NCI-H1694 (cell line): Measurements from ENCODE around the gene ATP1A4.
"Not testable (repeated sequence)": the region's sequence is repeated elsewhere in the genome, so short reads cannot be mapped to it uniquely, and the experiment has no call there.

ENCODE experiments used
- DNase-seq: peaks from one replicate; lab custom pipeline; 2025; lab: John Stamatoyannopoulos, UW

ATP1A4 gene

DNA sequence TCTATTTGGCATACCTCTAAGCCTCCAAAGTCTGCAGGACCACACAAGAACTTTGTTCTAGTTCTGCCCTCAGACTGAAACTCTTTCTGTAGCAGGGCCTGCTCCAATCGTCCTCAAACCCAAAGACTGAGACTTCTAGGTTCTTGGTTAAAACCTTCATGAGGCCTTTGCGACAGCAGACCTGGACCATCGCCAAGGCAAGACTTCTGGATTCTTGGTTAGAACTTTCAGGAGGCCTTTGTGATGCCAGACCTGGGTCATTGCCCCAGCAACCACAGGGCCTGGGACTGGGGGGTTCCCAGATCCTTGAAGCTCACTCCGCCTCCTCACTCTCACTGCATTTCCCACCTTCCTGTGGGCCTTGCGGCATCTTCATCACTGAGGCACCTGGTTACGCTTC lies at the start of gene ATP1A4:
Gene ATP1A4 (plus strand): TSS at position 301 of the 400 bp plus-strand sequence. CDS start 438 bp downstream, outside the sequence.
- no peak for DNase-seq

DNA sequence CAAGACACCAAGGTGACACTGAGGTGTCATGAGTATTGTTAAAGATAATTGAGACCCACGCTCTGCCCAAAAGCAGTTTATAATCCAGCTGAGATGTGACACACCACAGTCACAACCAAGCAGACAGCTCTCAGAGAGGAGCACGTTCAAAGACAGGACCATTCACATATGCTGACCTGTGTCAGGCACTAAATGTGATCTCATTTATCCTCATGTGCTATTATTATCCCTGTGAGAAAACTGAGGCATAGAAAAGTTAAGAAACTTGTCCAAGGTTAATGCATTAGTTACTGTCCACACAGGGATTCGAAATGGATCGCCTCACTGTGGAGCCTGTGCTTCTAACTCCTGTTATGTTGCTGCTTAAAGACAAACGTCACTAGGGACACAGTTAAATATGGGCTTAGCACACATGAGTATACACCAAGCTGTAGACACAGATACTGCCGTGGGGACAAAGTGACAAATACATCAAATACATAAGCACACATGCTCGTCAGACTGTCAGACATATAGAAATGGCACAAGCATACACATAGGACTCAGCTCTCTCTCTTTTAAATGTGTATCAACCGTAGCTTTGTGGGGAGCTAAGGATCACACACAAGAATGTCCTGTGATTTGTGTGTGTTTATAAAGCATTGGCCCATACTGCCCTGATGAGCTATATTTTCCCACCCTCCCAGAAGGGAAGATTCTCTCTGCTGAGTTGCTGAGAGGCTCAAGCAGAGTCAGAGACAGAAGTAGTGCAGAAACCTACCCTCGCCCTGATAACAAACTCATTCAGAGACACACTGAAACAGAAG lies 49.5 kb upstream of the ATP1A4 start:
- DNase-seq = no peak

DNA sequence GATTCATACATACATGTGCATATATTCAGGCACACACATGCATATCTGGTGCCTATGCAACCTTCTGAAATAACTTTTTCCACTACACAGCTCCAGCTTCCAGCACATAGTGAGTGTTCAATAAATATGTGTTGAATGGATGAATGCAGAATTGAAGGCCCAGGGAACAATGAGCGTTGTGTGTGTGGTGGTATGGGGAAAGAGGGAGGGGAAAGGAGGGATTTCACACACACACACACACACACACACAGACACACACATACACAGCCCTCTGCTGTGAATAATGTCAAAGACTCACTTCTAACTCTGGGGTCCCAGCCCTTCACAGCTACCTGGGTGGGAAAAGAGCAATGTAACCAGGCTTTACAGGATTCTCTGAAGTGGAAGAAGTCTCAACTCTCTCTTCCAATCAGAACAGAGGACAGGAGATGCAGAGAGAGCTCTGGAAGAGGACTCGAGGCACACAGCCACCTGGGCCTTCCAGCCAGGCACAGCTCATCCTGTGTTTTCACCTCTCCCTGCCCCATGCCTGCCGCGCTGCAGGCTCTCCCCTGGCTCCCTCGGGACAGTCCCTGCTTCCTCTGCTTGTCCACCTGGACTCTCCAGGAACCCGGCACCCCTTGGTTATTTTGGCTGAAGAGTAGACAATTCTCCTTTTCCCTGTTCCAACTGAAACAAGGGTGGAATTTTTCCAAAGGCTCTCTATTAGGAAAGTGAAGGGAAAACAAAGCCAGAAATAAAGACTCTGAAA lies 47.6 kb upstream of the ATP1A4 start:
- DNase-seq = no peak

GRCh38 chr1:160104486-160104885 lies 46.9 kb upstream of the ATP1A4 start:
- no peak for DNase-seq

DNA sequence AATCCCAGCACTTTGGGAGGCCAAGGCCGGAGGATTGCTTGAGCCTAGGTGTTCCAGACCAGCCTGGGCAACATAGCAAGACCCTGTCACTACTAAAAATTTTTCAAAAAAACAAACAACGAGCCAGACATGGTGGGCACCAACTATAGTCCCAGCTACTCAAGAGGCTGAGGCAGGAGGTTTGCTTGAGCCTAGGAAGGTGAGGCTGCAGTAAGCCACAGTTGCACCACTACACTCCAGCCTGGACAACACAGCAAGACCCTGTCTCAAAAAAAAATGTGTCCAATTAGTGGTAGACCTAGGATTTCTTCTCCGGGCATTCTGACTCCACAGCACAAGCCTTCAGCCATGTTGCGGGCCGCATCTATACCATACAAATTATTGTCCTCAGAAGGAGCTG lies 46.2 kb upstream of the ATP1A4 start:
- DNase-seq = no peak

DNA sequence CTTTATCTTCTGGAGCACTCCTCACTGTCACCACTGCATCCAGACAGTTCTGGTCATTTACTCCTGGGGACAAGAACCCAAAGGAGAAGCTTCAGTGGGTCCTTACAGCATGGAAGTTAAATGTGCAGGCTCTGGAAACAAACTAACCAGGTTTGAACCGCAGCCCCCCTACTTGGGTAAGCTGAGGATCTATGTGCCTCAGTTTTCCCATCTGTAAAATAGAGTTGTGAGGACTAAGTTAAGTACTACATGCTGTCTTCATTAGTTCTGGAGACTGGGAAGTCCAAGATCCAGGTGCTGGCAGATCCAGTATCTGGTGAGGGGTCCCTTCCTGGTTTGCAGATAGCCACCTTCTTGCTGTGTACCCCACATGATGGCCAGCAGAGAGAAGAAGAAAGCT lies 43.9 kb upstream of the ATP1A4 start:
- DNase-seq = no peak

DNA sequence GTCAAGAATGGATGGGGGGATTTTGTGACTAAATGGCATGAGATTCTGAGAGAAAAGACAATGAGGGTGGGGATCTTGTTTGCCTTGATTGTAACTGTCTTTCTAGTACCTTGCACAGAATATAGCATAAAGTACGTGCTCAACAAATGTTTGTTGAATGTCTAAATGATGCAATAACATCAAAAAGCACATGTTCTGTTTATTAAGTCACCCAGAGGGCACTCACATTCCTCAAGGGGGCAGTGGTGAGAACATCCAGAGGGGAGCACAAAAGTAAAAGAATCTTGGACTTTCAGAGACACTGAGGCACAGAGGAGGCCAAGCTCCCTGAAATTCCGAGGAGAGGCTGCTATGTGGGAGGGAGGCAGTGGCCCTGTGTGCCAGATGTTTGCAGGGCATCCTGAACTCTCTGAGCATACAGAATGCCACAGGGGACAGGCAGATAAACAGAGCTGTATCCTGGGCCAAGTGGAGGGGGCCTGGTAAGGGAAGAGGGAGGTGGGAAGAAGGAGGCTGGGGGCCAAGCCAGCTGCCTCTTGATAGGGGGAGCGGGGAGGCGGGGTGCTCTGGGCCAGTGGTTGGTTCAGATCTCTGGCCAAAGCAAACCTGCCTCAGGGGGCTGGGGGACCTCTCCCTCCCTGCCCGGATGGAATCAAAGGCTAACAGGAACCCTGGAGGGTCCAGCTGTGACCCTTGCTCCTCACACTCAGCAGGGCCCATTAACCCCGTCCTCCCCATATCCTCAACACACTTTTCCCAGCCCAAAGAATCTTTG lies 42.3 kb upstream of the ATP1A4 start:
- DNase-seq = peak; percentile 51

DNA sequence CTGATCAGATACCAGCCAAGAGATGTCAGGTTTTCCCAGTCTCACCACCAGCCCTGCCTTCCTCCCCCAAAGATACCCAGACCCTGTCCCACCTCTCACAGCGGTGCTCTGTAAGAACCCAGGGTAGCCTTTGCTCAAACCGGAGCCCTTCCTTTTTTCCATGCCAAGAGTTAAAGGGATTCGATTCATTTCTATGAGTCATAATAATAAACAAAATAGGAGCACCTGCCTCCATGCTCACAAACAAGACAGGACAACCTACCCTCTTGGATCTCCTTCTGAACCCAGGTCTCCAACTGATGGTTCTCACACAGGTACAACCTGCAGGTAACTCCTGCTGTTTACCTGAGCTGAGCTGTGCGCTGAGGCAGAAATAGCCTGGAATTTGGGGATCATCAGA lies 41.7 kb upstream of the ATP1A4 start:
- no peak for DNase-seq

- DNase-seq = not testable (repeated sequence)
Measured at GRCh38 chr1:160111462-160111861, 39.9 kb upstream of the ATP1A4 start.

GRCh38 chr1:160112357-160112756 lies 39.0 kb upstream of the ATP1A4 start:
- DNase-seq = no peak

DNA sequence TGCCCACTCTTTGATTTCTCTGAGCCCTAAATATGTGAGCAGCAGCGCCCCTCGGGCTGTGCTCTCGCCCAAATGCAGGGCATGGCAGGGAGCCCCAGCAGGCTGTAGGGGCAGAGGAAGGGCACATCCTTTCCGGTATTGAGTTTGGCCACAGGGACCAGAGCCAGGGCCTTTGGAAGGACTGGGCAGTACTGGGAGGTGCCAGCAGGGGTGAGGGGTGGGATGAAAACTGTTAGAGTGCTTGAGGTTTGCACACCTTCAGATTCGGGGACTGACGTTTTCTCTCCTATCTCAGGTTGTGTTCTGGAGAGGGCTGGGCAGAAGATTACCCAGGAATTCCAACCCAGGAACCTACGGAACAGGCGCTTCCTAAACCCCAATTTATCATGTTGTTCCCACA lies 38.0 kb upstream of the ATP1A4 start:
- no peak for DNase-seq

GRCh38 chr1:160114085-160114484 lies 37.3 kb upstream of the ATP1A4 start:
- no peak for DNase-seq

DNA sequence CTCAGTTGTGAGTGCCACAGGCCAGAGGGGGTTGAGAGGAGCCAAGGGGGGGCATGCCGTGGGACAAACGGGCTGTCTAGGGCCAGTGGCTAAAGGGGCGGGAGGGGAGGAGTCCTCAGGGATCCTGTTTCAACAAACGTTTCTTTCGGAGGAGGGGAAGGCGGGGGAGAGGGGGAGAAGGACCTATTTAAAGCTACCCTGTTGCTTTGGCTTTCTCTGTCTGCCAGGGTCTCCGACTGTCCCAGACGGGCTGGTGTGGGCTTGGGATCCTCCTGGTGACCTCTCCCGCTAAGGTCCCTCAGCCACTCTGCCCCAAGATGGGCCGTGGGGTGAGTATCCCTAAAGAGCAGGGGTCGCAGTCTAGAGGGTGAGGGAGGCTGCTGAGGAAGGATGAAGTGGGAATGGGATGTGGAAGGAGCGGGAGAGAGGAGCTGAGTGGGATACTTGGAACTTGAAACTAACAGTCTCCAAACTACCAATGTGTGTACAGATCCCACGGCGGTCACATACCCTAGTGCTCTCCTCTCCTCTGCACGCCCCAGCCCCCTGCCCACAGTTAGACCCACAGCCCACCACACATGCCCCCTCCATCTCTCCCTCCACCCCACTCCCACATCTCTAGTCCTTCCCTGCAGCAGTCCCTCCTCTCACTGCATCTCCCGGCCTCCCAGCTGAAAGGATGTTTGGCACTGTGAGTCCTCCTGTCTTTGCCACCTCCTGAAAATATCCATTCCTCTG lies 35.7 kb upstream of the ATP1A4 start, which contains the start of gene ATP1A2:
Gene ATP1A2 (plus strand): TSS at position 215 of the 738 bp plus-strand sequence. CDS start 103 bp downstream, at position 318.
- no peak for DNase-seq

DNA sequence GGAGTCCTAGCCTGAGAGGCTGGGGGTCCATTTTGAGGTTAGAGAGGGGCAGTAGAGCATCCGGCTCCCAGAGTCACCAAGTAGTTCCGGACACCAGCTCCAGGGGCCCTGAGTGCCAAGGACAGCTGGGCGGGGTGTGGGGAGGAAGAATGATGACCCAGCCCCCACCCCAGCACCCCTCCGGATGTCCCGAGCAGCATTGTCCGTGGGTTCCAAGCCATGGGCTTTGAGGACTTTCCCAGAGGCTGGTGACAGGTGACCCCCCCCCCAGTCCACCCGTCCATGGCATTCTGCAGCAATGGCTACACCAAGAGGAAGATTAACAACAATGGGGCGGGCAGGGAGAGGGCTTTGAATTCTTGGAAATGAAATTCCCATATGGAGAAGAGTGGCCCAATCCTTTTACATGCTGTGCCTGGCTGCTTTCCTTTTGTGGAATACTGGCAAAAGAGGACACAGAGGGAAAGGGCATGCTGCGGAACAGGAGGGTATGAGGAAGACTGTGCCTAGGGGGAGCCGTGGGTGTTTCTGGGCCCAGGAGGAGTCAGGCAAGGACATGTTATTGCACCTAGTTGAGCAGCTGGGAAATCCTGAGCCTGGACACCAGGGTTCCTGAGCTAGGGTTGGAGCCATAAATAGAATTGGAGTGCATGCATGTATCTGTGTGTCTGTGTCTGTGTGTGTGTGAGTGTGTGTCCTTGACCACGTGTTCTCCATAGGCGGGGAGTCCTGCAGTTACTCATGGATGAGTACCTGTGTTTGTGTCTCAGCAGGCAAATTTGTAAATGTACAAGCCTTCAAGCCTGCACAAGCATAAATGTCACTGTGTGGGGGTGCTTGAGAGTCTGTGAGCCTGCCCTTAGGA lies 34.9 kb upstream of the ATP1A4 start:
- no peak for DNase-seq

DNA sequence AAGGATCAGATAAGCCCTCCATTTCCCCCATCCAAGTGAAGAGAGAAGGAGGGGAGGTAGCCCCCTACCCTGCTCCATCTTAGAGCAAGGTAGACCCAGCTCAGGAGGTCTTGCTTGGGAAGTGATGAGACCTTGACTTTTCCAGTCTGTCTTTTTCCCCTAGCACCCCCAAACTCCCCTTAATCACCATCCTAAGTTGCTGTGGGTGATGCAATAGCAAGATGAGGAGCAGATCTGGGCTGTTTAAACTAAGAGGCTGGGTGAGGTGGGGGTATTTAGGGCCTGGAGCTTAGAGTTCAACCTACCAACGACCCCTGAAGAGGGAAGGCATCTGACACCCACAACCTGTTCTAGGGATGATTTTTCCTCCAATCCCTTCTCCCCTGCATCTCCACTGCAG lies 34.1 kb upstream of the ATP1A4 start:
- DNase-seq = no peak

DNA sequence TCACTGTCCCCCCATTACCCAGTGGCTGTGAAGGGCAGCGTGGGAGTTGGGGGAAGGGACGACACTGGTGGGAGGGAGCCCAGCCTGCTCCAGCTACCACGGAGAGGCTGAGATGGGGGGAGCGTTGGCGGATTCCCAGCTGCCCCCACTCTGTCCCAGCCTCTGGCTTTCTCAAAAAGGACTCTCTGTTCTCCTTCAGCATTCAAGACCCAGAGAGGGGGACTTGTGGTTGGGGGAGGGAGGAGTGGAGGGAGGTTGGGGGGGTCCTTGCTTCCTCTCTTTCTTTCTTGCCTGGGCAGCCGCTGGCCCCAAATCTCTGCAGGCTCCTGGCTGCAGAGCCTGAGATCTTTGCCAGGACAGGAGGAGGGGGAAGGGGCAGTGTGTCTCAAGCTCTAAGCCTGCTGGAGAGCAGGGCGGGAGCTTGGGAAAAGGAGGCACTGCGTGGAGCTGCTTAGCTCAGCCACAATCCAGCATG lies 33.7 kb upstream of the ATP1A4 start:
- DNase-seq = no peak

- DNase-seq = no peak
Measured at GRCh38 chr1:160118928-160119327, 32.5 kb upstream of the ATP1A4 start.

- DNase-seq = no peak
Measured at GRCh38 chr1:160120797-160121196, 30.6 kb upstream of the ATP1A4 start.

GRCh38 chr1:160121388-160121787 lies 30.0 kb upstream of the ATP1A4 start:
- no peak for DNase-seq

DNA sequence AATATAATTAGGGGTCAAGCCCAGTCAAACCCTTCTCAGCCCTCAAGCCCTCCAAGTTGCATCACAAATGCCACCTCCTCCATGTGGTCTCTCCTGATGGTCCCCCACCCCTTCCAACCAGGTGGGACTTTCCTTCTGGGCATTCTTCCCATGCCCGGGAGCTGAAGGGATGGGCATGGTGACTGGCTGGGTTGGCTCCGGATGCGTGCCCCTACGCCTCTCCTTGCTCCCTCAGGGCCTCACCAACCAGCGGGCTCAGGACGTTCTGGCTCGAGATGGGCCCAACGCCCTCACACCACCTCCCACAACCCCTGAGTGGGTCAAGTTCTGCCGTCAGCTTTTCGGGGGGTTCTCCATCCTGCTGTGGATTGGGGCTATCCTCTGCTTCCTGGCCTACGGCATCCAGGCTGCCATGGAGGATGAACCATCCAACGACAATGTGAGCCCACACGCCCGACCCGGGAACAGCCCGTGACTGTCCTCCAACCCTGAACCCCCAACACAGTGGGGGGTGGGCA lies 28.4 kb upstream of the ATP1A4 start:
- DNase-seq = no peak
